GM10266 (cell line): ENCODE measurements around the gene COL6A3.
A peak's percentile ranks its signal among the peaks of the same experiment; 100 is the strongest.

Experiments
- DNase-seq: peaks from one replicate; pipeline ENCODE4 v3.0.0; 2012; ENCODE audit errors: extremely low spot score
- CTCF ChIP-seq: IDR thresholded peaks from 2 replicates; pipeline ENCODE4 v1.5.1; 2012; ENCODE audit warnings: mild to moderate bottlenecking, low read depth; ENCODE audit not compliant: control insufficient read depth, insufficient read depth; ENCODE audit errors: missing control alignments

COL6A3 gene

GRCh38 chr2:237323656-237324055 lies 90.3 kb downstream of the COL6A3 start:
- no peak for DNase-seq
- no peak for TF ChIP-seq CTCF

- TF ChIP-seq CTCF, result peak; percentile 32
- no peak for DNase-seq
Measured at GRCh38 chr2:237322564-237322963, 91.4 kb downstream of the COL6A3 start.

DNA sequence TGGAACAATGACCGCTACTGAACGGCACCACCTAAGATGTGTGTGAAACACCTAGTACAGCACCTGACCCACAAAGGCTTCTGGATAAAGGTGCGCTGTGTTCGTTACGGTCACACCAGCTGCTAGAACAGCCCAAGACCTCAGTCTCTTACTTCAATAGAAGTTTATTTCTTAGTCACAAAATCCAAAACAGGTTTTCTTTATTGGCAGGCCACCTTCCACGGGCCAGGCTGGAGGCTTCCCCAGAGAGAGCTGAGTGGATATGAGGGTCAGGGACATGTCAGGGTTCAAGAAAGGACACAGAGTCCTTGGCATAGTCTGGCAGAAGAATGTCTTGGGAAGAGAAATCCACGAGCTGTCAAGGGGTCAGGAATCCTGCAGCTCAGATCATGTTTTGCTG lies 92.2 kb downstream of the COL6A3 start:
- no peak for TF ChIP-seq CTCF
- DNase-seq, result no peak

- no peak for DNase-seq
- no peak for TF ChIP-seq CTCF
Measured at GRCh38 chr2:237320801-237321560, 93.0 kb downstream of the COL6A3 start.

GRCh38 chr2:237319887-237320286 lies 94.1 kb downstream of the COL6A3 start:
- DNase-seq, result no peak
- TF ChIP-seq CTCF, result no peak

GRCh38 chr2:237319086-237319820 lies 94.7 kb downstream of the COL6A3 start:
- DNase-seq, result no peak
- no peak for TF ChIP-seq CTCF

DNA sequence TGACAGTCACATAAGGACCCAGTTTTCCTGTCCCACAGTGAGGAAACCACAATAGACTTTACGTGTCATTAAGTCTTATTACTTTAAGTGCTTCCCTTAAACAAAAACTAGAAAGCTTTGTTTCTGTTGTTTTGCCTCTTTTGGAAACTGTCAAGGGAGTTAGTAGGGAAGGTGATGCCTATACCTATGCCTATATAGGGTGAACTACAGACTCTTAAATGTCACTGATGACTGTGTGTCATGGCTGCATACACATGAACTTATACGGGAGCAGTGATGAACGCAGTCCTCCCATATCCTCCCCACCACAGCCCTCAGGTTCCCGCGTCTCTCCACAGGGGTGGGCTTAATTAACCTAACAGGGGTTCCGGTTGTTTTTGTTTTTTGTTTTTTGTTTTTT lies 97.6 kb downstream of the COL6A3 start:
- TF ChIP-seq CTCF, result no peak
- DNase-seq, result no peak
